CD4-positive, alpha-beta T cell treated with Interleukin-4 for 1 hour (primary cell): Measurements from ENCODE around the gene UBE3A.
"Not testable (repeated sequence)": the region's sequence is repeated elsewhere in the genome, so short reads cannot be mapped to it uniquely, and the experiment has no call there.

Source experiments
- DNase-seq, 2 donors: peaks; one replicate each; pipeline ENCODE4 v3.0.0-alpha.2; 2020 to 2022

Gene UBE3A

DNA sequence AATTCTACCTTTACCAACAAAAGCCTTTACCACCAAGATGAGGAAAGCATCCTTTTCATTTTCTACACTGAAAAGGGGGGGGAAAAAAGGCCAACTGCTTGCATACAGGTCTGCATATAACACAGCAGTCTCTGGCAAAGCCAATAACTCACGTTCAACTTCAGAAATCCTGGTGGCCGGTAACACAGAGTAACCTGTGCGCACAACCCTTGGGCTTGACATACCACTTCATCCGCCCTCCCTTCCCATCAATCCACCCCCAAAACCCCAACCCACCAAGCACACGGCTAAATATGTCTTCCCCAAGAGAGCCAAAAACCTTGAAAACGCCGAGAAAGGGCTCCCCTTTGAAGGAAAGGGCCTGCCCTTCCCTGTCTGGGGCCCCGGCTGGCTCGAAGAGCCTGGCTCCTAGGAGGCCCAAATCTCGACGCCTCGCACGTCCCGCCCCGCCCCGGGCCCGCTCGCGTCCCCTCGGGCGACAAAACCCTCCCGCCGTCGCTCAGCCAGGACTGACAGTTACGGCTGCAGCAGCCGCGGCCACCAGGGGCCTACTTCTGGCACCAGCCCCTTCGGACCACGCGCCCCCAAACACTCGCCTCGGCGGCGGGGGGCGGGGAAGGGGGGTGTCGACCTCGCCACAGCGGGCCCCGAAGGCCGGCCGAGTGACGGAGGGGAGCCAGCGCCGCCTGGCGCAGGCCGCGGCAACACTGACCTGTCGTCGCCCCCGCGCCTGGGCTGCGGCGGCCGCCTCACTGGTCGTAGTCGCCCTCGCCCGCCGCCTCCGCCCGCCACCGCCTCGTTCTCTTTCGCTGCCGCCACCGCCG lies 835 bp downstream of the UBE3A start:
- DNase-seq = peak; percentile 59 to 60

DNA sequence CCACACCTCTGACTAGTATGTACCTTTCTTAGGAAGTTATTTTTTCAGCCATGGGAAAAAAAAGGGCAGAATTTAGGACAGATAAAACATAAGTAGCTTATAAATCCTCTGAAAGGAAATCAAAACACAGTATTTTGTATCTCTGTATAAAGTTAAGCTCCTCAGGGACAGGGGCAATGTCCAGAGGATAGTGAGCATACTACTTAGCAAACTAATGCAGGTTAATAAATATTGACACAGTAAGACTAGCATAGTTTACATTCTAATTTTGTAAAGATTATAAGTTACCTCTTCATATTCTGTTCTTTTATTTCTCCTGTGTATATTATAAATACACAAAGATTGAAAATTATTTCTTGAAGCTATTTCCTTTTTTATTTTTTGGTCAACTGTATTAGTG lies 2.1 kb downstream of the UBE3A start:
- DNase-seq = no peak

DNA sequence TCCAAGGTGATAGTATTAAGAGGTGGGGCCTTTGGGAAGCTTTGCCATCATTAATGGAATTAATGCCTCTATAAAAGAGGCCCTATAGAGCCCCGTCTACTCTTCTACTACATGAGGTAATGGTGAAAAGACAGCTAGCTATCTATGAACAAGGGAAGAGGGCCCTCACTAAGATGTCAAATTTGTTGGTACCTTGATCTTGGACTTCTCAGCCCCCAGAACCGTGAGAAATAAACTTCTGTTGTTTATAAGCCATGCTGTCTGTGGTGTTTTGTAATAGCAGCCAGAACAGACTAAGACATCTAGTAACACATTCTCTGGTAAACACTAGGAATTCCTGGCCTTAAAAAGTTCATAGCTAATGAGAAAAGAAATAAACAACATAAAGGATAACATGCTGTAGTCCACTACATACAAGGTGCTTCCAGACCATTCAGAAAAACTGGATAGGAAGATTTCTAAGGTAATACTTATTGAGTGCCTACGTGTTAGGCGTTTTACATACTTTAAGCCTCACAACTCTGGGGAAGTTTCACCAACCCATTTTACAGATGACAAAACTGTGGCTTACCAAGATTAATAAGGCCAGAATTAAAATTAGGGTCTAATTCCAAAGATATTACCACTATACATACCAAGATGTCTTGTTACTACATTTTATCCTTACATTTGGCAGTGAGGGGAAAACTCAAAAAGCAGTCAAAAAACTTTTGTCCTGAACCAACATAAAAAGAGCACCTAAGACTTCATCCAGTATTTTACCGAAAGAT lies 3.2 kb downstream of the UBE3A start:
- no peak for DNase-seq

DNA sequence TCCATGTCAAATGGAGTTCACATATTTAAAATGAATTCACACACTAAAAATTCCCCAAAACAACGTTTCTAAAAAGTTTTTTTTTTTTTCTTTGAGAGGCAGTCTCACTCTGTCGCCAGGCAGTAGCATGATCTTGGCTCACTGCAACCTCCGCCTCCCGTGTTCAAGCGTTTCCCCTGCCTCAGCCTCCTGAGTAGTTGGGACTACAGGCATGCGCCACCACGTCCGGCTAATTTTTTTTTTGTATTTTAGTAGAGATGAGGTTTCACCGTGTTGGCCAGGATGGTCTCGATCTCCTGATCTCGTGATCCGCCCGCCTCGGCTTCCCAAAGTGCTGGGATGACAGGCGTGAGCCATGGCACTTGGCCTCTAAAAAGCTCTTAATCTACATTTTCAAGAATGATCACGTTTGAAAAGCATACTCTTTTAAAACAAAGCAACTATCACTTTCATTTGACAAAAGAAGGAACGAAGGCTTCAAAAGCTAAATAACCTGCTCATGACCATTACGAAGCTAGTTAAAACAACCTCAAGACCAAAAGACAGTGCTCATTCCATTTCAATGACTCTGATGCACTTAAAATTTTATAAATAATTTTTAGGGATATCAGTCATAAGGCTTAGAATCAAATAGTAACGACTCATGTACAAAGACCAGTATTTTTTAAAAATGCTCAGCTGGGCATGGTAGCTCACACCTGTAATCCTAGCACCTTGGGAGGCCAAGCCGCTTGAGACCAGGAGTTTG lies 5.5 kb downstream of the UBE3A start:
- DNase-seq = no peak

DNA sequence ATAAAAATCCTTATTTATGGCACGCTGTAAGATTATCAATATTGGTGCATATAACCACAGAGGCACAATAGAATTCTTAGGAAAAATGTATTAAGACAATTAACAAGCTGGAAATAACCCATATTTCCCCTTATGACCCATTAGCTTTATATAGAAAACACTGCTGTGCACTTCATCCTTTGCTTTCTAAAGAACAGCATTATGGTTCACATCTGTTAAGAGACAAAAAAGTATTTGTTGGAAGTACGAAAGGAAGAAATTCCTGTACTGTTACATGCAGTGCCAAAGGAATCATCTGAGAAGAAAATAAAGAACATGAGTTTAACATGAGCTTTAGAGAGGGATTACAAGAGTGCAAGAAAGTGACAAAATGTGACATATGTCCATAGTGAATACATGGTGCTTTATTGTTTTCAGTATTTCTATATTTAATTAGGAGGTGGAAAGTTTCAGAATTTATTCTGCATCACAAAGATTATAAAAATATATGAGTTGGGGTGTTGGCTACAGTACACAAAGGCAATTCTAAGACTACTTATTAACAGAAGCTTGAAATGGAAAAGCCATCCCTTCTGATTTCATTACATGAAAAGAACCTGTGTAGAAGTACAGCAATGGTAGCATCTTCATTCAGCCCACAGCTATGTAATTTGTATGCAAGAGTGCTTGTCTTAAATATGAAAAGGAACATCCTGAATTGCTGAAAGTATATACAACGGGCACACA lies 6.8 kb downstream of the UBE3A start:
- no peak for DNase-seq

DNA sequence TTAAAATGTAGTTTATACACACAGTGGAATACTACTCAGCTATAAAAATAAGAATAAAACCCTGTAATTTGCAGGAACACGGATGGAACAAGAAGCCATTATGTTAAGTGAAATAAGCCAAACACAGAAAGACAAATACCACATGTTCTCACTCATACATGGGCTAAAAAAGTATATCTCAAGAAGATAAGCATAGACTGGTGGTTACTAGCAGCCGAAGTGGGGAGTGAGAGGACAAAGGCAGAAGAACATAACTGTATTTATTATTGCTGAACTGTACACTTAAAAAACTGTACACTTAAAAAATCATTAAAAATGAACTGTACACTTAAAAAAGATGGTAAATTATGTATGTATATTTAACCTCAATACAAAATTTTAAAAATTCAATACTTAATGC lies 11.0 kb downstream of the UBE3A start:
- DNase-seq = no peak

DNA sequence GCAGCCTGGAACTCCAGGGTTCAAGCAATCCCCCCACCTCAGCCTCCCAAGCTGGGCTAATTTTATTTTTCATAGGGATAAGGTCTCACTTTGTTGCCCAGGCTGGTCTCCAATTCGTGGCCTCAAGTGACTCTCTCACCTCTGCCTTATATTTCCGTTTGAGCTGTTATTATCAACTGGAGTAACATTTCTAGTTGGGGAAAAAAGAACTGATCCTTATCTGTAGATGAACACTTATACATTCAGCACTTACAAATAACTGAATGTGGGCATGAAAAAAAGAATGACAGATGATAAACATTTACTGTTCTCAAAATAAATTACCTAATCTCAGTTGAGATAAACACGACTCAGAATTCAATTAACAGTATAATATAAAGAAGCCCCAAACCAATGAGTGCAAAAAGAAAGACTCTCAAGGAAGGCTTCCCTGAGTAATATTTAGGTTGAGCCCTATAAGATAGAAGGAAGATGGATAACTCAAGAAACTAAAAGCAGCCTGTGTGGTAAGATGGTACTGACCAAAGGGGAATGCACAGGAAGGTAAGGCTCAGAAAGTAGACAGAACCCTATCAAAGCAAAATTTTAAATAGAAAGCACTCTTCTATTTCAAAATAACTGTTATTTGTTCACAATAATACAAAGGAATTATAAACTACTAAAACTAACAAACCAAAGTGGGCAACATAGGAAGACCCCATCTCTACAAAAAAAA lies 11.8 kb downstream of the UBE3A start:
- no peak for DNase-seq

DNA sequence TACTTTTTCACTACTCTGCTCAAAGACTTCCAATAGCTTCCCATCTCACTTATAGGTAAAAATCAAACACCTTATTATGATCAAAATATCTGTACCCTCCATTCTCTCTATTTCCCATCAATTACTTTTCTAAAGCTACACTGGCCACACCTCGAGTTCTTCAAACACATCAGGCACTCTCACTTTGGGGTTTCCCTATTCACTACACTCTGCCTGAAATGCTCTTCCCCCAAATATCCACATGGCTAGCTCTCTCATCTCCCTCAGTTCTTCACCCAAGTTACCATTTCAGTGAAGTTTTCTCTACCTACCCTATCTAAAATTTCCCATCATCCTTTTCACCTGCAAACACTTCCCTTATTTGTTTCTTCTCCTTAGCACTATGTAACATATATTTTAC lies 14.8 kb downstream of the UBE3A start:
- no peak for DNase-seq

DNA sequence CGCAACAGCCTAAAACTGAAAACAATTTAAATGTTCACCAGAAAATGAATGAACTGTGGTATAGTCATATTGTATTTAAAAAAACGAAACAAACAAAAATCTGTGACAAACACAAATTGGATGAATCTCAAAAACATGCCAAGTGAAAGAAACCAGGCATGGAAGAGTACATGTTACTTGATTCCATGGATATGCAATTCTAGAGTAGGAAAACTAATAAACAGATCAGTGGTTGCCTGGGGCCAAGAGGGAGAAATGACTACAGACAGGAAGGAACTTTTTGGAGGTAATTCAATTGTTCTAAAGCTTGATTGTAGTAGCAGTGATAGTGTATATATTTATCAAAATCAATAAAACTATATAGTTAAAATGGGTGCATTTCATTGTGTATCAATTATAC lies 16.8 kb downstream of the UBE3A start:
- no peak for DNase-seq

DNA sequence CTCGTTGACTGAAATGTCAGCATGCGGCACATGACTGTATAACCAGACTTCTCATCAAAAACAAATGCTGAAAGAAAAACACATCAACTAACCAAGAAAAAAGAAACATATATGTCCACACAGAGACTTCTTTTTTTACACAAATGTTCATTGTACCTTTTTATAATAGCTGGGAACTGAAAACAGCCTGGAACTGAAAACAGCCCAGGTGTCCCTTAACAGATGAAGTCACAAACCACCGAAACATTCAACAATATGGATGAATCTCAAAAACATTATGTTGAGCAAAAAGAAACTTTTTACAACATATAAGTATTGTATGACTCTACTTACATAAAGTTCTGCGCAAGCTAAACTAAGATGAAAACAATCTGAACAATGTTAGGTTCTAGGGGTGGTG lies 20.6 kb downstream of the UBE3A start:
- no peak for DNase-seq

DNA sequence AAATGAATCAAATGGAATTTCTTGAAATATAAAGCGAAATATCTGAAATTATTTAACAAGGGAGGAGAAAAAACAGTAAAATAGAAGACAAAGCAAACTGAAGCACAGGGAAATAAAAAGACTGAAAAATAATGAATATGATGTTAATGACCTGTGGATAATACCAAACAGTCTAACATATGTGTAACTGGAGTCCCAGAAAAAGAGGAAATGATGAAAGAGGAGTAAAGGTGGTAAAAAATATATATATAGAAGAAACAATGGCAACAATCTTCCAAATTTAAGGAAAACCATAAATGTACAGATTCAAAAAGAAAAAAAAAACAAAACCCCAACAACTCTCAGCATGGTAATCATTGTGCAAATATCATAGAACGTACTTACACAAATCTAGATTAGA lies 21.2 kb downstream of the UBE3A start:
- no peak for DNase-seq

DNA sequence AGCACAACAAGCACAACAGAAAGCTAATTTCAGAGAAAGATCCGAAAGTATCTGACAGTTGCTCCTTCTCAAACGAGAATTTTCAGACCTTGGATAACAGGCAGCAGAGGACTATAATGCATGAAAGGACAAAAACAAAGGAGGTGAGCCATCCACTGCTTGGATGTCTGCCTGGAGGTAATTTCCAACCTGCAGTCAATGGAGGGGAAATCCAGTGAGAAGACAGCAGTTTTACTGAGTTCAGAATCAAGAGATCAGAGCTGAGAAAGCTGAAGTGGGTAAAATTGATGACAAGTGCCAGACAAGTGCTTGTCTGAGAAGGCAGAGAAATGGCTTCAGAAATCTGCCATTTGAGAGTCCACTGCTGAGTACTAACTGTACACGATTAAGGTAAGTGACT lies 22.1 kb downstream of the UBE3A start:
- no peak for DNase-seq

DNA sequence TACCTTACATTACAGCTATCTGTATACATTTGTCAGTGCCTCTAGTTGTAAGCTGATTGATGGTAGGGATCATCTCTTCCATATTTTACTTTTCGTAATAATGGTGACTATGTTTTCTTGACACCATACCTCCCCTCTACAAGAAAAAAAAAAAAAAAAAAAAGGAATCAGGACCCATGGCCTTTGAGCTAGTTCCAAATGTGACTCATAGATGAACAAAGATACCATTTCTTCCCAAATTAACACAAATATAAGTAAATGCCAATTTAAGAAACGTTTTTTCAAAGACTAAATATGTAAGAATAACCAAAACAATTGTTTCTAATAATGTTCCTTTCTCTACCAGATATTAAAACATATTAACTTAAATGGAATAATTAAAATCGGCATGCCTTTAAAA lies 23.1 kb downstream of the UBE3A start:
- DNase-seq = no peak

DNA sequence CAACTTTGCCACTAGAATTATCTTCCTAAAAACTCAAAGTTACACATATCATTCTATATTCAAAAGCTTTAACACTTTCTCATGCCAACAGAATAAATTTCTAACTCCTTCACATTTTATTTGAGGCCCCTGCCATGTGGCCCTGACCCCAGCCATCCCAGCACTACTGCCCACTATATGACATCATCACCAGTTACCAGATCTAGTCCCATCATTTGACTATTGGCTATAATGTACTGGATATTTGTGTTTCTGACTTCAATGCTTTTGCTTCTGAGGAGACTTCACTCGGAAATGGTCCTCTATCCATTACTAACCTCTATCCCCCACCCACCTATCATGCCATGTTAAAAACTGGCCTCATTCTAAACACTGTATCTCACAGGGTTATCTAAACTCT lies 23.6 kb downstream of the UBE3A start:
- no peak for DNase-seq

DNA sequence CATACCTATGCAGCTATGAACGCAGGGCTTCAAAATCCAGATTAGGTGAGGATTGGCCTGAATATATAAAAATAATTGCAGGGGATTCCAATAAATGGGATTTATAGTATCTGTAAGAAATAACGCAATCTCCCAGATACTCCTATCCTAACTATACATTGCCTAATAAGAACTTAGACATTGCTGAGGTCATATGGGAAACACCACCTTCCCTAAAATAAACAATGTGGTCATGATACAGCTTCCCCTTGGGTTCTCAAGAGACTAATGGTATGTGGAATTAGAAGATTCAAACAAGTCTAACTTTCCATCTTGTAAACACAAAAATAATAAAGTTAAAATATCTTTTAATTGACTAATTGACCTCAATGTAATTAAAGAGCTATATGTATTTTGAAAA lies 28.2 kb downstream of the UBE3A start:
- no peak for DNase-seq

DNA sequence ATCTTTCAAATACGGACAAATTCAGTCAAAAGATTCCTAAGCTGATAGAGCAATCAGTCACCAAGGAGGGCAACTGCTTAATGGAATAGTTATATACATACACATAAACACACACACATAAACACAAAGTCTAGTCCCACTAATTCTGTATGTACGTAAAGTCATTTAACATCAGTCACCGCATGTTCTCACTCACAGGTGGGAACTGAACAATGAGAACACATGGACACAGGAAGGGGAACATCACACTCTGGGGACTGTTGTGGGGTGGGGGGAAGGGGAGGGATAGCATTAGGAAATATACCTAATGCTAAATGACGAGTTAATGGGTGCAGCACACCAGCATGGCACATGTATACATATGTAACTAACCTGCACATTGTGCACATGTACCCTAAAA lies 29.1 kb downstream of the UBE3A start:
- not testable (repeated sequence) for DNase-seq

DNA sequence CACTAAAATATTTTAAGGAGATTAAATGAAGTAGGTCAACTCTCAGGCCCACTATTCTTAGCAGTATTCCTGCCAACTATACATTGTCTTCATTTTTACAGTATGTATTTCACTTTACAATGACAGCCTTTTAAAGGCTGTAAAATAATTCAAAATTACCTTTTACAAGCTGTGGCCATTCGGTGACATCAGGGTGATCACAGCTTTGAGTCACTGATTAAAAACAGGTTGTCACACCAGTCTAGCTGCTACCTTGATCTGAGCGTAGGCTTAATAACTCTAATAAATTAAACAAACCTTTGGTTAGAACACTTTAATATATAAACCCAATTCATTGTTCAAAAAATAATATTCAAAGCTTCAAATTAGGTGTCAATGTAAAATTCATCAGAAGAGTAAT lies 29.9 kb downstream of the UBE3A start:
- DNase-seq = no peak

DNA sequence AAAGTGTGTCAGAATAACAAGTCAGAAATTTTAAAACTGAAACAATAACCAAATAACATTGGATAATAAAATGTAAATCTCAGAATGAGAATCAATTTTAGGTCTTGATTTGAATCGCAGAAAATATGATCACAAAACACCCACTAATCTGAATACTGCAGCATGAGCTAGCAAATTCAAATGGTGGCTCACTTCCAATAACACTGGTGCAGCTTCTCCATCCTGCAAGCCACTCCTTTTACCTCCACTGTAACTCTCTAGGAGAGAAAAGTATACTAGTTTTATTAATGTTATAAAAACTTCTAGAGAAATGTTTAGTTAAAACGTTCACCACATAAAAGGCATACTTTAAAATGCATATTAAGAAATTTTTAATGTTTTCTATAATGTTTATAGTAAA lies 30.4 kb downstream of the UBE3A start:
- no peak for DNase-seq

DNA sequence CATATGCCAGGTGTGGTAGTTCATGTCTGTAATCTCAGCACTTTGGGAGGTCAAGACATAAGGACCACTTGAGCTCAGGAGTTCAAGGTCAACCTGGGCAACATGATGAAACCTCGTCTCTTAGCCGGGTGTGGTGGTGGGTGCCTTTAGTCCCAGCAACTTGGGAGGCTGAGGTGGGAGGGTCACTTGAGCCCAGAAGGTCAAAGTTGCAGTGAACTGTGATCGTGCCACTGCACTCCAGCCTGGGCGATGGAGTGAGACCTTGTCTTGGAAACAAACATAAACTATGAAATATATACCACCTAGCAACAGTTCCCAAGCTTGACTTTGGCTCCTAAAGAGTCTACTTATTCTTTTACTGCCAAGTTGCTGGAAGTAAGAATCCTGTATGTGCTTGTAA lies 30.9 kb downstream of the UBE3A start:
- no peak for DNase-seq

DNA sequence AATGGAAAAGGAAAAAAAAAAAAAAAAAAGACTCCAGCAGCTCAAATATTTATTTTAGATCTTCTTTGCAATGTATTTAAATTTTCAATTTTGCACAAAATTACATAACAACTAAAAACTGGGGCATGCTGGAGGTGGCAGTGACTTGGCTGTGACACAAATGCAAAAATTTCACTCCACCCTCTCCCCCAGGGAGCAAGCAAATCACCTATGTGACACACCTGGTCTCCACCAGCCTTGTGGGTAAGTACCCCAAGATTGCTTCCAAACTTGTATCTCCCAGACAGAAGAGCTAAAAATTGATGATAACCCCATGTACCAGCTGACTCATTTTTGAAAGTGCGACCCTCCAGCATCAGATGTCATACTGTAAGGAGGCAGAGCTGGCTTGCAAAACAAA lies 32.0 kb downstream of the UBE3A start:
- DNase-seq = no peak

DNA sequence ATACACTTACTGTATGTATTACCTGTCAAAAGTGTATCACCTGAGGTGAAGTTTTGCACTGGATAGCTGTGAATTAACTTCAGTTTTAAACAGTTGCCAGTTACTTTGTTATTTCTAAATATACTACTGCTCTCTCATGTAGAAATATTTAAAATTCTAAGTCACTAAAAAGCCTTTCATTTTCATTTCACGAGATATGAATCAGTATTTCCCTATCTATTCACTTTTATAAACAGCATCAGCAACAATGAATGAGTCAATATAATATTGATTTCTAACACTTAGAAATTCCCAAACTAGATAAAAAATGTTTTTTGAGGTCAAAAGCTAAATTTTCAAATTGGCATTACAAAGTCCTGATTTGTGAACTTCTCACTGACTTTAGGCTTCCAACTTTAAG lies 32.6 kb downstream of the UBE3A start:
- no peak for DNase-seq

DNA sequence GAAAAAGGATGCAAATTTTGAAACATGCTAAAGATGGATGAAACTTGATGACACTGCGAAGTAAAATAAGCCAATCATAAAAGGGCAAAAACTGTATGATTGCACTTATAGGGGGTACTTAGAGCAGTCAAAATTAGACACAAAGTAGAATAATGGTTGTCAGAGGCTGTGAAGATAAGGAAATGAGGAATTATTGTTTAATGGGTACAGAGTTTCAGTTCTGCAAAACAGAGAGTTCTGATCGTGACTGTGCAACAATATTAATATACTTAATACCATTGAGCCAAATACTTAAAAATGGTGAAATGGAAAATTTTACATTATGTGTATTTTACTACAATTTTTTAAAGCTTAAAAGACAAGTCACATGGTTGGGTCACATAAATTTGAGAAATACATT lies 35.1 kb downstream of the UBE3A start:
- DNase-seq = no peak
